CD1c-positive myeloid dendritic cell (primary cell): ENCODE results near the gene PLA2G4B.

ENCODE experiments used
- DNase-seq: peaks from one replicate; pipeline ENCODE4 v3.0.0-alpha.2; 2016; ENCODE audit errors: extremely low spot score

The PLA2G4B gene

GRCh38 chr15:41849204-41849603, 10.6 kb downstream of the PLA2G4B start:
- no peak for DNase-seq

GRCh38 chr15:41849861-41850260, 11.2 kb downstream of the PLA2G4B start:
- no peak for DNase-seq

- DNase-seq, result no peak
Measured at GRCh38 chr15:41850482-41851166, 12.0 kb downstream of the PLA2G4B start.

GRCh38 chr15:41851167-41851523, 12.5 kb downstream of the PLA2G4B start:
- DNase-seq, result no peak

- DNase-seq, result no peak
Measured at GRCh38 chr15:41851755-41852370, 13.2 kb downstream of the PLA2G4B start.

GRCh38 chr15:41852736-41853590, 14.3 kb downstream of the PLA2G4B start:
- DNase-seq, result no peak

- DNase-seq, result no peak
Measured at GRCh38 chr15:41853831-41854230, 15.2 kb downstream of the PLA2G4B start.

- DNase-seq, result no peak
Measured at GRCh38 chr15:41854443-41854842, 15.8 kb downstream of the PLA2G4B start.

- DNase-seq, result no peak
Measured at GRCh38 chr15:41855261-41855961, 16.8 kb downstream of the PLA2G4B start.

GRCh38 chr15:41856262-41856661, 17.6 kb downstream of the PLA2G4B start:
- no peak for DNase-seq

- DNase-seq, result no peak
Measured at GRCh38 chr15:41856716-41857115, 18.1 kb downstream of the PLA2G4B start.

- no peak for DNase-seq
Measured at GRCh38 chr15:41857316-41857715, 18.7 kb downstream of the PLA2G4B start.

GRCh38 chr15:41858756-41859155, 20.1 kb downstream of the PLA2G4B start:
- no peak for DNase-seq

- DNase-seq, result peak; percentile 65
Measured at GRCh38 chr15:41860049-41860828, 21.6 kb downstream of the PLA2G4B start.

- DNase-seq, result no peak
Measured at GRCh38 chr15:41861736-41862356, 23.2 kb downstream of the PLA2G4B start.

- DNase-seq, result no peak
Measured at GRCh38 chr15:41862515-41863116, 24.0 kb downstream of the PLA2G4B start.

GRCh38 chr15:41865490-41866055, 26.9 kb downstream of the PLA2G4B start:
- DNase-seq, result no peak

GRCh38 chr15:41866263-41866703, 27.6 kb downstream of the PLA2G4B start:
- DNase-seq, result no peak

GRCh38 chr15:41866872-41867579, 28.4 kb downstream of the PLA2G4B start:
- DNase-seq, result no peak
